A549 (cell line): Measurements from ENCODE around the gene TCAP.

Source experiments
- POLR2A ChIP-seq: IDR thresholded peaks from 2 replicates; pipeline ENCODE4 v1.6.1; 2012; ENCODE audit warnings: mild to moderate bottlenecking, low read length
- TF ChIP-seq, protein P1 (sequence below): fragments of >200 bp; sonication (Bioruptor Twin); formaldehyde crosslinking; IDR thresholded peaks from 3 replicates; pipeline ENCODE4 v1.5.1; 2016
- TF ChIP-seq, protein P2 (sequence below): fragments of 450-650 bp; IDR thresholded peaks from 2 replicates; pipeline ENCODE4 v1.6.1; 2014; ENCODE audit warnings: antibody characterized with exemption

DNA sequence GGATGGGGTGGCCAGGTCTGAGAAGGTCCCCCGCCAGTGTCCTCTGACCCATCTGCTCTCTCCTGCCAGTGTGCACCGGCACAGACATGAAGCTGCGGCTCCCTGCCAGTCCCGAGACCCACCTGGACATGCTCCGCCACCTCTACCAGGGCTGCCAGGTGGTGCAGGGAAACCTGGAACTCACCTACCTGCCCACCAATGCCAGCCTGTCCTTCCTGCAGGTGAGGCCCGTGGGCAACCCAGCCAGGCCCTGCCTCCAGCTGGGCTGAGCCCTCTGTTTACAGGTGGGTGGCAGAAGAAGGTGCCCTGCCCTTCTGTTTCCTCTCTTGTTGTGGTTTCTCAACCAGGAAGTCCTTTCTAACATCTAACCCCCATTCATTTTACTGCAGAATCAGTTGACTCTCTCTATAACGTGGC lies 41.8 kb downstream of the TCAP start:
- TF ChIP-seq, protein P1, sequence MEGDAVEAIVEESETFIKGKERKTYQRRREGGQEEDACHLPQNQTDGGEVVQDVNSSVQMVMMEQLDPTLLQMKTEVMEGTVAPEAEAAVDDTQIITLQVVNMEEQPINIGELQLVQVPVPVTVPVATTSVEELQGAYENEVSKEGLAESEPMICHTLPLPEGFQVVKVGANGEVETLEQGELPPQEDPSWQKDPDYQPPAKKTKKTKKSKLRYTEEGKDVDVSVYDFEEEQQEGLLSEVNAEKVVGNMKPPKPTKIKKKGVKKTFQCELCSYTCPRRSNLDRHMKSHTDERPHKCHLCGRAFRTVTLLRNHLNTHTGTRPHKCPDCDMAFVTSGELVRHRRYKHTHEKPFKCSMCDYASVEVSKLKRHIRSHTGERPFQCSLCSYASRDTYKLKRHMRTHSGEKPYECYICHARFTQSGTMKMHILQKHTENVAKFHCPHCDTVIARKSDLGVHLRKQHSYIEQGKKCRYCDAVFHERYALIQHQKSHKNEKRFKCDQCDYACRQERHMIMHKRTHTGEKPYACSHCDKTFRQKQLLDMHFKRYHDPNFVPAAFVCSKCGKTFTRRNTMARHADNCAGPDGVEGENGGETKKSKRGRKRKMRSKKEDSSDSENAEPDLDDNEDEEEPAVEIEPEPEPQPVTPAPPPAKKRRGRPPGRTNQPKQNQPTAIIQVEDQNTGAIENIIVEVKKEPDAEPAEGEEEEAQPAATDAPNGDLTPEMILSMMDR = no peak
- no peak for TF ChIP-seq POLR2A
- TF ChIP-seq, protein P2, sequence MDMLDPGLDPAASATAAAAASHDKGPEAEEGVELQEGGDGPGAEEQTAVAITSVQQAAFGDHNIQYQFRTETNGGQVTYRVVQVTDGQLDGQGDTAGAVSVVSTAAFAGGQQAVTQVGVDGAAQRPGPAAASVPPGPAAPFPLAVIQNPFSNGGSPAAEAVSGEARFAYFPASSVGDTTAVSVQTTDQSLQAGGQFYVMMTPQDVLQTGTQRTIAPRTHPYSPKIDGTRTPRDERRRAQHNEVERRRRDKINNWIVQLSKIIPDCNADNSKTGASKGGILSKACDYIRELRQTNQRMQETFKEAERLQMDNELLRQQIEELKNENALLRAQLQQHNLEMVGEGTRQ = no peak
